Panc1 (cell line): ENCODE data around the gene CREBRF. TPM values are rescaled to one million over a fixed set of nuclear protein-coding genes. Genes with fewer than 3 reads are reported as not detected.

Source experiments
- ATAC-seq: fragments of 200-7000 bp; cut with Tn5 transposase; 2 replicates; pipeline ENCODE4 v1.9.1; 2020; ENCODE audit warnings: mild to moderate bottlenecking, moderate library complexity
- BruUV-seq: library from RNA; stranded (reverse); fragments of 400-500 nt; replicated peaks from 2 replicates; lab custom pipeline; 2021; lab: Mats Ljungman, UMichigan
- CTCF ChIA-PET: fragments of 300-600 bp; sonication (Branson Sonifier 250); formaldehyde crosslinking; loops from one replicate; lab custom pipeline; 2022; ENCODE audit warnings: antibody characterized with exemption; lab: Charles Lee
- POLR2A ChIA-PET: fragments of 300-600 bp; sonication (Branson Sonifier 250); formaldehyde crosslinking; loops from one replicate; lab custom pipeline; 2022; ENCODE audit warnings: antibody characterized with exemption; lab: Charles Lee
- DNase-seq: peaks from one replicate; pipeline ENCODE4 v3.0.0-alpha.2; 2010; ENCODE audit warnings: low read depth, low spot score
- H3K27ac ChIP-seq: 2 replicates; pipeline ENCODE4 v1.5.1; 2011; ENCODE audit warnings: mild to moderate bottlenecking, low read length, inconsistent platforms
- H3K27me3 ChIP-seq: fragments of 200-500 bp; sonication (Bioruptor generic); 2 replicates; pipeline ENCODE4 v1.6.0; 2014; ENCODE audit warnings: low read length, inconsistent platforms; ENCODE audit not compliant: control insufficient read depth, insufficient read depth
- H3K36me3 ChIP-seq: fragments of 200-500 bp; sonication (Bioruptor generic); 2 replicates; pipeline ENCODE4 v1.5.1; 2014; ENCODE audit warnings: inconsistent platforms, mild to moderate bottlenecking, low read length, moderate library complexity; ENCODE audit not compliant: control insufficient read depth, insufficient read depth
- H3K4me1 ChIP-seq: 2 replicates; pipeline ENCODE4 v1.5.1; 2011; ENCODE audit warnings: inconsistent platforms, mild to moderate bottlenecking, low read length, moderate library complexity; ENCODE audit not compliant: control insufficient read depth, insufficient read depth
- H3K4me3 ChIP-seq, 2 experiments: 2 replicates each; pipeline ENCODE4 v1.5.1; 2011 to 2012; ENCODE audit warnings: low read depth in 2 of 2, low read length in 2 of 2, mild to moderate bottlenecking in 2 of 2, inconsistent platforms in 1 of 2, moderate library complexity in 1 of 2
- H3K9me3 ChIP-seq: fragments of 200-500 bp; sonication (Bioruptor generic); 2 replicates; pipeline ENCODE4 v1.5.1; 2014; ENCODE audit warnings: low read depth, mild to moderate bottlenecking, inconsistent platforms, low read length, moderate library complexity; ENCODE audit not compliant: control insufficient read depth, insufficient read depth
- CTCF ChIP-seq: fragments of 450-650 bp; IDR thresholded peaks from 2 replicates; pipeline ENCODE4 v1.5.1; 2017; ENCODE audit warnings: mild to moderate bottlenecking
- POLR2AphosphoS5 ChIP-seq: IDR thresholded peaks from 2 replicates; pipeline ENCODE4 v1.6.1; 2012; ENCODE audit warnings: mild to moderate bottlenecking, low read depth, low read length, moderate library complexity
- REST ChIP-seq, 2 experiments: IDR thresholded peaks; 2 replicates each; pipeline ENCODE4 v1.6.1; 2011 to 2012; ENCODE audit warnings: low read depth in 2 of 2, control low read depth in 1 of 2, low read length in 1 of 2, mild to moderate bottlenecking in 1 of 2, moderate library complexity in 1 of 2; ENCODE audit not compliant: insufficient read depth in 1 of 2
- SIN3A ChIP-seq: IDR thresholded peaks from 2 replicates; pipeline ENCODE4 v1.6.1; 2012; ENCODE audit warnings: low read depth, mild to moderate bottlenecking, low read length, moderate library complexity, borderline replicate concordance; ENCODE audit not compliant: insufficient read depth
- TCF7L2 ChIP-seq: IDR thresholded peaks from 2 replicates; pipeline ENCODE4 v1.6.1; 2011; ENCODE audit warnings: mild to moderate bottlenecking, low read depth, low read length, inconsistent platforms
- in situ Hi-C: cut with HindIII; loops from 2 replicates; pipeline ENCODE4 v1.10.0; 2016; ENCODE audit warnings: low sequenced_read_pairs, low pct_unique_long_range_greater_than_20kb
- intact Hi-C: fragments of 100-400 bp; cut with micrococcal nuclease; formaldehyde crosslinking; loops from one replicate; pipeline ENCODE4 v1.10.0; 2022; ENCODE audit not compliant: unreplicated experiment
- total RNA-seq: library from RNA; stranded (reverse); gene quantifications from one replicate; pipeline ENCODE4 v1.2.1, GENCODE V29; 2021; ENCODE audit not compliant: unreplicated experiment

Gene CREBRF
- total RNA-seq, 1 experiment from 2014 or later: 9.0 TPM

- no peak overlapping the region for H3K27ac ChIP-seq
- H3K4me1 ChIP-seq: no peaks in the 10 kb centered on the region
- H3K36me3 ChIP-seq: no peaks in the 10 kb centered on the region
- H3K4me3 ChIP-seq: no peak overlapping the region
- intact Hi-C loops: no loop called here
- no peak for ATAC-seq
- in situ Hi-C loops: no loop called here
- no peaks in the 10 kb centered on the region for H3K9me3 ChIP-seq
- no peak for TF ChIP-seq TCF7L2
- TF ChIP-seq POLR2AphosphoS5: no peak
- no peak for TF ChIP-seq REST (IDR thresholded peaks at IDR 0.05; ENCODE audit: insufficient read depth in 1 of 2, low read depth in 2 of 2, low read length in 1 of 2)
- no peak for TF ChIP-seq SIN3A
- no TSS peak for BruUV-seq
- no peak for DNase-seq
- CTCF ChIA-PET: no interaction called here
- no peaks in the 10 kb centered on the region for H3K27me3 ChIP-seq
- POLR2A ChIA-PET: no interaction called here
Measured at GRCh38 chr5:173033923-173034322, 22.2 kb upstream of the CREBRF start.

- H3K36me3 ChIP-seq: no peaks in the 10 kb centered on the region
- ChIA-PET POLR2A (no interaction called here), CTCF (no interaction called here)
- in situ Hi-C loops: no loop called here
- no peak overlapping the region for H3K27ac ChIP-seq
- no peaks in the 10 kb centered on the region for H3K4me1 ChIP-seq
- no peak overlapping the region for H3K4me3 ChIP-seq
- TF ChIP-seq POLR2AphosphoS5: no peak
- ATAC-seq (no peak), DNase-seq (no peak)
- no peaks in the 10 kb centered on the region for H3K27me3 ChIP-seq
- intact Hi-C loops: no loop called here
- no TSS peak for BruUV-seq
- H3K9me3 ChIP-seq: no peaks in the 10 kb centered on the region
Measured at GRCh38 chr5:173035904-173036707, 20.0 kb upstream of the CREBRF start.

- CTCF ChIA-PET: no interaction called here
Measured at GRCh38 chr5:173039188-173039587, 17.0 kb upstream of the CREBRF start.

More at GRCh38 chr5:173039188-173039587, 17.0 kb upstream of the CREBRF start:
- no peak for ATAC-seq
- intact Hi-C loops: no loop called here
- TF ChIP-seq SIN3A (no peak), POLR2AphosphoS5 (no peak), REST (IDR thresholded peaks at IDR 0.05; ENCODE audit: insufficient read depth in 1 of 2, low read depth in 2 of 2, low read length in 1 of 2) (no peak), TCF7L2 (no peak), CTCF (no peak)
- no peaks in the 10 kb centered on the region for H3K27me3 ChIP-seq
- POLR2A ChIA-PET: no interaction called here
- H3K27ac ChIP-seq: no peak overlapping the region
- H3K36me3 ChIP-seq: no peaks in the 10 kb centered on the region
- H3K4me3 ChIP-seq: no peak overlapping the region
- DNase-seq: no peak
- no peaks in the 10 kb centered on the region for H3K9me3 ChIP-seq
- in situ Hi-C loops: no loop called here
- no TSS peak for BruUV-seq
- peaks cover 10% of the 10 kb centered on the region; the same call in 1 of the 2 replicates for H3K4me1 ChIP-seq
